Suppressor macrophage (primary cell): ENCODE data around the gene SKOR1.

ENCODE experiments used
- DNase-seq, 4 experiments: peaks; one replicate each; pipeline ENCODE4 v3.0.0-alpha.2; 2020 to 2022

Gene SKOR1

DNA sequence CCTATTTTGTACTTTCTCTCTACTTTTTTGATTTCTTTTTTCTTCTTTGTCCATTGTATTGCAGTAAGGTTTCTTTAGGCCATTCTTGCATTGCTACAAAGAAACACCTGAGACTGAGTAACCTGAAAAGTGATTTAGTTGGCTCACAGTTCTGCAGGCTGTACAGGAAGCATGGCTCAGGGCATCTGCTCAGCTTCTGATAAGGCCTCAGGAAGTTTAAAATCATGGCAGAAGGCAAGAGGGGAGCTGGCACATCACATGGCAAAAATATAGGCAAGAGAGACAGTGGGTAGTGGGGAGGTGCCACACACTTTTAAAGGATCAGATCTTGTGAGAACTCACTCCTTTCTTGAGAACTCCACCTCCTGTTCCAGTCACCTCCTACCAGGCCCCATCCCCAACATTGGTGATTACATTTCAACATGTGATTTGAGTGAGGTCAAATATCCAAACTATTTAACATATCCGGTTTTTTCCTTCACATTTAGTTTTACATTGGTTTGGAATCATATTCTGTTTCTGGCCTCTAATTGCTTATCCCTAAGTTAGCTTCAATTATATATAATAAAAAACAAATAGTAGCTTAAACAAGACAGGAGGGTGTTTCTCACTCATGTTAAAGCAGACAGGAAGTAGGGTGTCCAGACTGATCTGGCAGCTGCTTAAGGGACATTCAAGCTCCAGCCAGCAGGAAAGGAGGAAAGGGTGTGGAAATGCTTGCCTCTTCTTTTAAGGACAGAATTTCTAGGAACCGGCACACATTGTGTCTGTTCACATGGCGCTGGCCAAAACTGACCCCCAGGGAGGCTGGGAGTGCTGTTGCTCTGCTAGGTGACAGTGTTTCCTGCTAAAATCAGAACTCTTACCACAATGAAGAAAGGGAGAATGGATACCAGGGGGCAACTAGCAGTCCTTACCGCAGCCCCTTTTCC lies 28.8 kb upstream of the SKOR1 start:
- DNase-seq, result no peak

GRCh38 chr15:67799801-67800205 lies 25.5 kb upstream of the SKOR1 start:
- no peak for DNase-seq

DNA sequence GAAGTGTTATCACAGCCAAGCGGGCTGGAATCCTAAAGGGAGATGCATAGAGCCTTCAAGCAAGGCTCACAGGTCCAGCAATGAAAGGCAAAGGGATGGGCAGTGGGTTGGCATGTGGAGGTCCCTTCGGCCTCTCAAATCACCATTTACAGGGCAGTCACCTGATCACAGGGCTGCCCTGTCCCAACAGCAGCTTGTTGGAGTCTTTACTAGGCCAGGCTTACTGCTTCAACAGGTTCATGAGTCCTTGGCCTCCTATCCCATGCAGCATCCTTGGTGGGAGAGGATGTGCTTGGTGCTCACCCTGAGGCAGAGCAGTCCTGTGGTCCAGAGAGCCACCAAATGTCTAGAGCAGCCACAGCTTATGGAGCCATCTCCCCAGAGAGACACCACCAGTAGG lies 24.2 kb upstream of the SKOR1 start:
- DNase-seq, result no peak

DNA sequence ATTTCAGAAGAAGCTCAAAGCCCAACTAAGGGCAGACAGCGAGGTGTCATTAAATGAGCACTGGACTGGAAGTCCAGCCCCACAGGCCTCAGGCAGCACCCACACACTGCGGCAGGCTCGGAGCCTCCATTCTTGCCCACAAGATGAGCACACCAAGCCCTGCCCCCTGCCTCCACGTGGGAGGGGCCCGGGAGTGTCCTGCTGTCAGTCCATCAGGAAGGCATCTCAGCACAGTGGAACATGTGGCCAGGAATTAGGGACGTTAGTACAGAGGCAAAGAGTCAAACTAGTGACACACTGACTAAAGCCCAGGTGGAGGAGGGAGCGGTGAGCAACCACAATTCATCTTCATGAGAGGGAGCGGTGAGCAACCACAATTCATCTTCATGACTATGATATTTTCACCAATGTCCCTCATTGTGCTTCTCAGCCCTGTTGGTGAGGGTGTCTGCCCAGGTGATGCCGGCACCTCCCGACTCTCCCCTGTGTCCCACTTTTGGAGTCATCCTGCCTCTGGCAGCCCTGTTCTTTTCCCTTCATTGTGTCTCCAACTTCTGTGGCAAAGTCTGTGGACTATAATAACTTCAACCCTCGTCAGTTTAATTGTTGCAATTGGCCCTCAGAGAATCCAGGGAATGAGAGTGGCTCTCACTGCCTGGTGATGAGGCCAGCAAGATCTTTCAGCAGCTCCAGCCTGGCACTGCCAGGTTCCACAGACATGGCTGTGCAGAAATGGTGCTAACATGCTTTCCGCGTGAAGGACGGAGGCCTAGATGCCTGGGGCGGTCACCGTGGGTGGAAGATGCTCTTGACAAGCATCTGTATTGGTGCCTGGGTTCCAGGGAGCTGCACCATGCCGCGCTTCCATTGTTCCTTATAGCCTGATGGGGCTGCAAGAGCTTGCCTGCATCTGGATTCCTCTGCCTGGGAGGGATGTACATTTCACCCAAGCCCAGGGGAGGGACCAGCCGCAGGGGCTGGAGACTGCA lies 23.1 kb upstream of the SKOR1 start:
- no peak for DNase-seq

GRCh38 chr15:67803299-67803698 lies 22.0 kb upstream of the SKOR1 start:
- DNase-seq, result no peak

DNA sequence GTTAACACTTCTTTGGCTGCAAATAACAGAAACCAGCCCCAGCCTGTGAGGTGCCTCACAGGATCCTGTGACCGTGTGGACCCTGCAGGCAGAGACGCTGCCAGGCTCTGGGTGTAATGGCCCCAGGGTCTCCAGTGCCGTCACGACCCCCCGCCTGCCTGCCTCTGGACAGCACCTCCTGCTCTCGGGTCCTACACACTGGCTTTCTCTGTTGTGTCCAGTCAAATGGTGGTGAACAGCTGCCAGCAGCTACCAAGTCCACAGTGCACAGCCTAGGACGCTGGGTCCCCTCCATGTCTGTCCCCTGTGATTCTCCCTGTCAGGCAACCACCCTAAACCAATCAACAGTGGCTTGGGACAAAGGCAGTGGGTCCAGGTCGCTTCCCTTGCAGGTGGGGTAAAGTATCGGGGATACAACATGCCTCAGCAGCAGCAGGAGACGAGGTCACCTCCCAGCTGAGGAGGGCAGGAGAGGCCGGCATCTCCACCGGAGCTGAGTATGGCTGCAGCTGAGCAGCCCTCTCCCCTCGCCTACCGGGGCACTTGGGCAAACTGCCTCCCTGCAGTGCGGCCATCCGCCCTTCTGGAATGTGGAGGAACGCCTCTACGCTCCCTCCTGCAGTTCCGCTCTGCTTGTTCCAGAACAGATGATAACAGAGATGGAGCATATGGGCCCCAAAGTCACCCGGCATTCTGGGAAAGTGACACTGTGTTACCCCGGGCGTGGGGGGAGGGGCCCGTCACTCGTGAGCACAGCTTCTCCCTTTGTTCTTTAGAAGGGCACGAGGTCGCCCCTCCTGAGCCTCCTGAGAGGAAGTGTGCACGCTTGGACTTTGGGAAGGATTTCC lies 21.1 kb upstream of the SKOR1 start:
- no peak for DNase-seq

DNA sequence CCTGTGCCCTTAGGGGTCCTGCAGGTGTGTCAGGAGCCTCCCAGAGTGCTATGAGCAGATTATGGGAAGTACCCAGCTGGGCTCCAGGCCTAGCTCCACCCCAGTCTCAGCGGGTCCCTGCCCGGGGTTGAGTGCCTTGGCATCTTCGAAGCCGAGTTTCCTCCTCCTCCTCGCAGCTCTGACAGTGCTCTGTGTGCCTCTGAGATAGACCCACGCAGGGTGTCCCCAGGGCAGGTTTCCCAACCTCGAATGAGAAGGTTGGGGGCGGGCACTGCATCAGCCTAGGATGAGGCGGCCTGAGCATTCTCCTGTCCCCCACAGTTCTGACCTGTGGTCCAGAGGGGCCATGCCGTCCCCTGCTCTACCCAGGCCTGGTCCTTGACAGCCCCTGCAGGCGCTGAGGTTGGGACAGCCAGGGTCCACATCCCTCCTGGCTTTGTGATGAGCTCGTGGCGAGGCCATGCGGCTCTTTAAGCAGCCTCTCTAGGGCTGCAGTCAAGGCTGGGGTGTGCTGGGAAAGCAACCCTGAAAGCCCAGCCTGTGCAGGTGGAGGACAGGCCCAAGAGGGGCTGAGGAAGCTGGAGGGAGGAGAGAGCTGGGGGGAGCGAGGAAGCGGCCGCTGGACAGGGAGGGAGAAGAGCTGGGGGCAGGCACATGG lies 20.2 kb upstream of the SKOR1 start:
- DNase-seq, result no peak

DNA sequence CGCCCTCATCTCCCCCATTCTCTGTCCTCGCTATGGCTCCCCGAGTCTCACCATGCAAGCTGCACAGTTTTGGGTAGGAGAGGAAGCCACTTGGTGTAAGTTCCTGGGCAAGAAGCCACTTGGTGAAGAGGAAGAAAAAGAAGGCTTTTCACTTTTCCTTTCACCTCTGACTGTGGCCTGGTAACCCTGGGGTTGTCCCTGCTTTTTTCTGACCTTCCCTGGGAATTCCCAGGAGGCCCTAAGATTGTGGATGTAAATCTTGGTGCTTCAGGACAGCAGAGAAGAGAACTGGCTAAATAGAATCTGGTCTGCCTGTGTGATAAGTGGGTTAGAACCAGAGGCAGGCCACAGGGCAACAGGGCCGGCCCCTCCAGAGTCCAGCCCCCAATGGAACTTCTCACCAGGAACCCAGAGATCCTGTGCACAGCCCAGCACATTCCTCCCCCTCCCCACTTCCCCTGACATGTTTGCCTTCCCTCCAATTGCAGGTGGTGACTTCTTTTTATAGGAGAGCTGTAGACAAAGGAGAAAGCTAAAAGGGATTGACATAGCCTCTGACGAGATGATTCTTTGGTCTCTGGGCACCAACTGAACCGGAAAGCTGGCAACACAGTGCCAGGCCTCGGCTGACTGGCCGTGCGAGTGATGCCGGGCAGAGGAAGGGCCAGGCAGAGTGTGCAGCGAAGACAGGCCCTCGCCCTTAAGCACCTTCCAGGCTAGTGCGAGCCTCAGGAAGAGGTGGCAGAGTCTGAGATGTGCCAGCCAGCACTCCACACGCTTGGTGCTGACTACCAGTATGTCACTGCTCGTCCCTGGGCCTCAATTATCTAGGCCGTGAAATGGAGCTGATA lies 19.4 kb upstream of the SKOR1 start:
- DNase-seq, result no peak

GRCh38 chr15:67806536-67806935 lies 18.8 kb upstream of the SKOR1 start:
- DNase-seq, result no peak

DNA sequence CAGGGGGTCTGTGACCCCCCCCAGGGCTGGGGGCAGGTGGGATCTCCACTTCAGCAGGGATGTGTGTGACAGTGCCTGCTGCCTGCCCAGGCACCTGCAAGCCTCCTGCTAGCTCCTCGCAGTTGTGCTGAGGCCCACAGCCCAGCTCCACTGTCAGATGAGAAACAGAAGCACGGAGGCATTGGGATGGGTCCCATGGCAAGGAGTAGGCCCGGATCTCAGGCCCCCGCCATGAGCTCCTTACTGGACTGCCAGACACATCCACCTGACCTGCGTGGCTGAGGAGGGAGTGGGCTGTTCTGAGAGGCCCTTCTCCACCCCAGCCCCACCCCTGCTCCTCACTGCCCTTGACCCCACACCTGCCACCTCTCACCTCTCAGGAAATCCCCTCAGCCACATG lies 18.2 kb upstream of the SKOR1 start:
- DNase-seq, result no peak

- no peak for DNase-seq
Measured at GRCh38 chr15:67807836-67808235, 17.5 kb upstream of the SKOR1 start.

DNA sequence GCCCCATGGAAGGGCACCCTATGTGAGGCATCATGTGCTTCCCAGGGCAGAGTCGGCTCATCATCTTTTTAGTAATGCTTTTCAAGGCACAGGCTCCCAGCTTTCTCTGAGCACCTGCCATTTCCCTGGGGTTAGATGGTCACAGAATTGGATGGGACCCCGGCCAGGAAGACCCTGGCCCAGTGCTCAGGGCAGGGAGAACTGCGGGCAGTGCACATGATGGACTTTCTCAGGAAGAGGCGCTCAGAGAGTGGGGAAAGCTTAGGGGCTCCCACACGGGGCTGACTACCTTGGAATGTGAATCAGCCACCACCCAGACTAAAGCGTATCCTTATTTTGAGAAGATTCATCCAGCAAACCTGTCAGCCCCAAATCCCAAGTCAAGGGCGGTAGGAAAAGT lies 16.5 kb upstream of the SKOR1 start:
- DNase-seq, result no peak

- DNase-seq, result no peak
Measured at GRCh38 chr15:67809441-67809840, 15.9 kb upstream of the SKOR1 start.

DNA sequence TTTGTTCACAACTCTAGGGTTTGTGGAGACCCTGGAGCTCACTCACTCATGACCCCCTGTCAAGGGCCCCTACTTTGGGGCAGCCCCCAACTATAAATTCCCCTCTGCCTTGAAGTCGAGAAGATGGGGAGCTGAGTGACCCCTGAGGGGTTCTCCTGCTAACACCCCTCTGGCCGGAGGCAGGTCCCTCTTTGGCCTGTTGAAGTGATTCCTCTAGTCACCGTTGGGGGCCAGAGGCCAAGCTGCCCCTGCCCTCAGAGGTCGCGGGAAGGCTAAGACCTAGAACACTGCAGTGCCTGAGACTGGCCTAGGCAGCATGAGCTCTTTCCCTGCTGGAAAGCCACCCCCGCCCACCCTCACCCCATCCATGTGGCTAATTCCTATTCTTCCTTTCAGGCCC lies 15.4 kb upstream of the SKOR1 start:
- no peak for DNase-seq

- no peak for DNase-seq
Measured at GRCh38 chr15:67812241-67812644, 13.1 kb upstream of the SKOR1 start.

DNA sequence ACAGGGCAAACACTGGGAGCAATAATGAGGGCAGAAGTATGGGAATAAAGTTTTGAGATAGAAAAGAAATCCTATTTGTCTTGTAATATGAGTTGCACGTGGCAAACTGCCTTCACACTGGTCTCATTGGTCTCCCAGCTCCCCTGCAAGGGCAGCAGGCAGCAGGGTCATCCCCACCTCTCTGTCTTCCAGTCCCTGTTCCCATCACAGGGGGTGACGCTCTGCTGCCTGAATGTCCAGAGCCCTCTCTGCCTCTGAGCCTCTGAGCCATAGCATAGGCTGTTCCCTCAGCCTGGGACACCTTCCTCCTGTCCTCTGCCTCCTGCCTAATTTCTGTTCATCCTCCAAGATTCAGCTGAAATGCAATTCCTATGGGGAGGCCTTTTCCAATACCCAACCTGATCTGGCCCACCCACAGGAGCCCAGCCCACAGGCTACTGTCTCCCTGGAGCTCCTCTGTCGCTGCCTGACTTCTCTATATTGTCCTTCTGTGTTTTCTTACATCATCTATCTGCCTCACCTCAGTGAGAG lies 12.1 kb upstream of the SKOR1 start:
- DNase-seq, result no peak

DNA sequence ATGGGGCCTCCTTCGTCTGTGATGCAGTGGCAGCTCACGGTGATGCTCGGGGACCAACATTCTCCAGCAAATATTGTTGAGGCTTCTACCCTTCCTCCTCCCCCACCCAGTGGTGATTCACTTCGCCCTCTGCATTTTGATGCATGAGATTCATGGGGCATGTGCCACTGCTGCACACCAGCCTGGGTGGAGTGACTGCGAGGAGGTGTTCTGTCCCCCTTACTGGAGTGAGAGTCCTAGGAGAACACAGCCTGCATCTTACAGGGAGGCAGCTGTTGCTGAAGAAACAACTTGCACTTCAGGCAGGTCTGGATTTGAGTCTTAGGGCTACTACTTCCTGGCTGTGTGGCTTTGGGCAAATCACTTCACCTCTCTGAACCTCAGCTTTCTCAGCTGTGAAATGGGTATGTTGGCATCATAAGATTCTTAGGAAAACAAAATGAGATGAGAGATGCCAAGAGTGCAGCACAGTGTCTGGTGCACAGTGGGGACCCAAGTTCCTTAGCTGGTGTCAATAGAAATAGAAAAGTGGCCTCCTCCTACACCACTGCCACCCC lies 10.2 kb upstream of the SKOR1 start:
- DNase-seq, result no peak

GRCh38 chr15:67816668-67817067 lies 8.6 kb upstream of the SKOR1 start:
- no peak for DNase-seq

DNA sequence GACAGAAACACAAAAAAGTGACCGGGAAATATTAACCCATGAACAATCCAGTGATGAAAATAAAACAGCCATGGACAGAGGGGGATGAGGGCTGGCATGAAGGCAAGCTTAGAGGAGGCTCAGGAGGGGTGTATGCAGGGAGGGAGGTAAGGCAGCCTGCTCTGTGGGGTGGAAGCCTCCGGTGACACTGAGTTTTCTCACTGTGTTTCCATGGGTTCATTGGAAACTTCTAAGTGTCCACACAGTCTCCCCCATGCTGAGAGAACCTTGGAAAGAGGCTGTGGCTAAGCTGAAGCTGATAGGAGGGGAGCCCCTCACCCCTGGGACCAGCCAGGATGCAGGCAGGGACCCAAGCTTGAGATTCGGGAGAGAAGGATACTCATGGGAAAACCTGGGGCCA lies 6.8 kb upstream of the SKOR1 start:
- DNase-seq, result no peak

DNA sequence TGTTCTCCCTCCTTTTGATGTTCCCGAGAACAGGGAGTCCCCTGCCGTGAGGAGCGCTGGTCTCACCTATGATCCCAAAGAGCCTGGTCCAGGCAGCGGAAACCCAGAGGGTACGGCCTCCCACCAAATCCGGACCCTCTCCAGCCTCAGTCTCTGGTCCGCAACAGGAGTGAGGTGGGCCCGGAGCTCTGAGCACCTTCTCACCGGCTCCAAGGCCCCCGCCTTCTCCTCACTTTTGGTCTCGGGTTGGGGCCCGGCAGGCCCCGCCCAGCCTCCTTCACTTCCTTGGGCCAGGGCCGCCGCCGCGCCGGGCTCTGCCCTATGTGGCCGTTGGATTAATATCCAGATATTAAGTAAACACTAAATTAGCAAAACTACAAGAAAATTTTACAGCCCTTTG lies 5.7 kb upstream of the SKOR1 start:
- DNase-seq, result no peak
